RWPE2 (cell line): ENCODE measurements around the gene PSAT1.

Experiments
- ATAC-seq: fragments of 200-7000 bp; cut with Tn5 transposase; 3 replicates; pipeline ENCODE4 v1.9.1; 2021; ENCODE audit warnings: low read depth
- DNase-seq: peaks from one replicate; pipeline ENCODE4 v3.0.0-alpha.2; 2020; ENCODE audit warnings: low spot score
- H3K27ac ChIP-seq: fragments of 450-650 bp; 2 replicates; pipeline ENCODE4 v1.5.1; 2017; ENCODE audit warnings: mild to moderate bottlenecking; ENCODE audit not compliant: poor library complexity, severe bottlenecking
- H3K27me3 ChIP-seq: fragments of 250-450 bp; sonication (Bioruptor Pico); 2 replicates; pipeline ENCODE4 v1.5.1; 2021; ENCODE audit warnings: mild to moderate bottlenecking, moderate library complexity; ENCODE audit not compliant: insufficient read depth, poor library complexity, severe bottlenecking
- H3K36me3 ChIP-seq: fragments of 250-450 bp; sonication (Bioruptor Pico); 2 replicates; pipeline ENCODE4 v1.5.1; 2020; ENCODE audit warnings: low read depth, mild to moderate bottlenecking, moderate library complexity
- H3K4me1 ChIP-seq: fragments of 250-450 bp; sonication (Bioruptor Pico); 2 replicates; pipeline ENCODE4 v1.5.1; 2021; ENCODE audit warnings: mild to moderate bottlenecking, moderate library complexity; ENCODE audit not compliant: insufficient read depth, poor library complexity, severe bottlenecking
- H3K4me3 ChIP-seq: fragments of 250-450 bp; sonication (Bioruptor Pico); 2 replicates; pipeline ENCODE4 v1.5.1; 2021; ENCODE audit warnings: mild to moderate bottlenecking, moderate library complexity; ENCODE audit not compliant: severe bottlenecking
- H3K9me3 ChIP-seq: fragments of 250-450 bp; sonication (Bioruptor Pico); 2 replicates; pipeline ENCODE4 v1.5.1; 2021; ENCODE audit warnings: mild to moderate bottlenecking, moderate library complexity; ENCODE audit not compliant: severe bottlenecking
- CTCF ChIP-seq: fragments of 450-650 bp; IDR thresholded peaks from one replicate; pipeline ENCODE4 v1.5.1; 2017; ENCODE audit warnings: mild to moderate bottlenecking, moderate library complexity; ENCODE audit not compliant: poor library complexity, severe bottlenecking

PSAT1 gene

GRCh38 chr9:78354324-78354973, 57.5 kb downstream of the PSAT1 start:
- Histone ChIP-seq H3K4me1 (no peaks in the 10 kb centered on the region), H3K4me3 (no peak overlapping the region), H3K36me3 (no peaks in the 10 kb centered on the region), H3K27ac (no peak overlapping the region), H3K9me3 (no peaks in the 10 kb centered on the region), H3K27me3 (no peaks in the 10 kb centered on the region)
- DNase-seq (no peak), ATAC-seq (no peak)
- TF ChIP-seq CTCF = no peak

GRCh38 chr9:78354989-78355388, 58.1 kb downstream of the PSAT1 start:
- H3K4me1 ChIP-seq = no peaks in the 10 kb centered on the region
- H3K4me3 ChIP-seq = no peak overlapping the region
- H3K27ac ChIP-seq = no peak overlapping the region
- no peaks in the 10 kb centered on the region for H3K27me3 ChIP-seq
- no peak for TF ChIP-seq CTCF
- DNase-seq (no peak), ATAC-seq (no peak)
- H3K36me3 ChIP-seq = no peaks in the 10 kb centered on the region
- no peaks in the 10 kb centered on the region for H3K9me3 ChIP-seq

GRCh38 chr9:78356634-78357033, 59.7 kb downstream of the PSAT1 start:
- ATAC-seq (no peak), DNase-seq (no peak)
- Histone ChIP-seq H3K9me3 (no peaks in the 10 kb centered on the region), H3K4me1 (no peaks in the 10 kb centered on the region), H3K36me3 (no peaks in the 10 kb centered on the region), H3K27me3 (no peaks in the 10 kb centered on the region), H3K27ac (no peak overlapping the region), H3K4me3 (no peak overlapping the region)
- no peak for TF ChIP-seq CTCF

- H3K4me3 ChIP-seq = no peak overlapping the region
- no peaks in the 10 kb centered on the region for H3K27me3 ChIP-seq
- TF ChIP-seq CTCF = no peak
- no peak overlapping the region for H3K27ac ChIP-seq
- H3K4me1 ChIP-seq = no peaks in the 10 kb centered on the region
- DNase-seq (no peak), ATAC-seq (no peak)
- H3K36me3 ChIP-seq = no peaks in the 10 kb centered on the region
- H3K9me3 ChIP-seq = no peaks in the 10 kb centered on the region
These were observed 60.4 kb downstream of the PSAT1 start for GRCh38 chr9:78357165-78357873.
